Ecto neural progenitor cell (in vitro differentiated cells): ENCODE measurements around the gene FBXL15.
A peak's percentile ranks its signal among the peaks of the same experiment; 100 is the strongest.
"Not testable (repeated sequence)": the region's sequence is repeated elsewhere in the genome, so short reads cannot be mapped to it uniquely, and the experiment has no call there.

Experiments
- DNase-seq: peaks from one replicate; pipeline ENCODE4 v3.0.0-alpha.2; 2018; ENCODE audit warnings: low spot score

The FBXL15 gene

DNA sequence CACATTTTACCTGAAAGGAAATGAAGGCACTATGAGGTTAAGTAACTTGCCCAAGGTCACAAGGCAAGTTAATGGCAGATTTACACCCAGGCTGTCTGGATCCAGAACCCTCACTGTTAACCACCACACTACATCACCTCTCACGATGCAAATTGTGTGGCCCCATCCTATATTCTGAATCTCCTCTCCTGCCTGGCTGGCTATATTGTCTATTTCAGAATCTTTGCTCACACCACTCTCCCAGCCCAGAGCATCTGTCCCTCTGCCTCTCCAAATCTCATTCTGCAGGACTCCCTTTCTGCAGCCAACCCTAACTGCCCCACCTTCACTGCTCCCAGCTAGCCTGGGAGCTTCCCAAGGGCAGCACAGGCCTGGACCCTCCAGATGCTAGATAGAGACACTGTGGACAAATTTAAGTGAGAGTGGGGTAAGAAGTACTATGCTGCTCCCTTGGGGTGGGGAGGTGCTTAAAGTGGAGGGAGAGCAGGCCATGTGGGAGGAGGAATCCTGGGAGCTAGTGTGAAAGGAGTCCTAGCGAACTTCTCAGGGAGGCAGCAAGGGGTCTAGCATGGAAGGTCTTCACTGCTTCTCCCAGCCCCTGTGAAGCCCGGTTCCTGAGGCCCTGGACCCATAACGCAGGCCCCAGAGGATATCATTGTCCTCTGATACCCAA is 11.0 kb downstream of the FBXL15 start:
- DNase-seq, result no peak

GRCh38 chr10:102432162-102432950 is 11.7 kb downstream of the FBXL15 start, which contains the start of gene CUEDC2:
TSS of gene CUEDC2 (minus strand) at chr10:102432574. CDS start at chr10:102425188, 7,386 bp downstream.
- DNase-seq, result peak; percentile 98

DNA sequence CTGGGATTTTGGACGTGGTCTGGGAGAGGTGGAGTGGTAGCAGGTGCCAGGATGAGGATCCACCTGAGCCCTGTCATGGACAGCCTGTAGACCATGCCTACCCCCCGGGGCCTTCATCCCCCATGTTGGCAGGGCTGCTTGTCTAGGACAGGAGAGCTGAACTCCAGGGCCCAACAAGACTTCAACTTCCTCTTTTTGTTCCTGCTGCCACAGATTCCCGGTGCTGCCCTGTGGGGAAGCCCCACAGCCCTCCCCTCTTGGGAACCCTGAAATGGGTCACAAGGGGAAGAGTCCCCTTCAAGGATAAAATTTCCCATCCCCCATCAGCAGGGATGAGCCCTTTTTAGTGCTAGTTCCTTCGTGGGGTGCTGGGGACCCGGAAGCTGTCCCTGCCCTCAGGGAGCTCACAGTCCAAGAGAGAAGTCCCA is 13.0 kb downstream of the FBXL15 start:
- DNase-seq, result peak; percentile 44

GRCh38 chr10:102434394-102435132 is 13.9 kb downstream of the FBXL15 start:
- peak; percentile 41 for DNase-seq

- DNase-seq, result peak; percentile 43
Observed at GRCh38 chr10:102435133-102435497, 14.5 kb downstream of the FBXL15 start.

- peak; percentile 50 for DNase-seq
Observed at GRCh38 chr10:102435529-102436233, 15.0 kb downstream of the FBXL15 start.

GRCh38 chr10:102436312-102436711 is 15.7 kb downstream of the FBXL15 start:
- no peak for DNase-seq

DNA sequence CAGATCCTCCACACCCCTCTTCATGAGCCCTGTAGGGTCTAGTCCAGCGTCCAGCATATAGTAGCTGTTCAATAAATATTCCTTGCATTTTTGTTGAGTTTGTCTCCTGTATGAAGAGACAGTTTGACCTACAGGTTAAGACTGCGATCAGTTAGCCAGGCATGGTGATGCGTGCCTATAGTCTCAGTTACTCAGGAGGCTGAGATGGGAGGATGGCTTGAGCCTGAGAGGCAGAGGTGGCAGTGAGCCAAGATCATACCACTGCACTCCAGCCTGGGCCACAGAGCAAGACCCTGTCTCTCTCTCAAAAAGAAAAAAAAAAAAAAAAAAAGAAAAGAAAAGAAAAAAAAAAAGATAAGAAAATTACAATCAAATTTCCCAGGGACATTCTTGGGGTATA is 16.9 kb downstream of the FBXL15 start:
- no peak for DNase-seq

DNA sequence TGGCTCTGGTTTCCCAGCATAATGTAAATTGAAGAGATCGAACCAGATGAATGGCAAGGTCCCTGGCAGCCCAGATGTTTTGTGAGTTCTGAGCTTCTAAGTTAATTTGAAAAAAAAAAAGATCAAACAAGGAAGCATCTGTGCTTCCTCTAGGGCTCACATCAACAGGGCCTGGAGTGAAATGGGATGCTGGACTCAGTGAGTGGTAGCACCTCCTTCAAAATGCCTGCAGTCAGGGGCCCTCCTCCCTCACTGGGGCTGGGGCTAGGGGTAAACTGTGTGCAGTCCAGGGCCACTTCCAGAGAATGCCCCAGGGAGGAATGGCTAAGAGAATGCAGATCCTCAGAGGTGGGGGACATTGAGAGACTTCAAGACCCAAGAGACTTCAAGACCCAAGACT is 17.7 kb downstream of the FBXL15 start:
- no peak for DNase-seq

DNA sequence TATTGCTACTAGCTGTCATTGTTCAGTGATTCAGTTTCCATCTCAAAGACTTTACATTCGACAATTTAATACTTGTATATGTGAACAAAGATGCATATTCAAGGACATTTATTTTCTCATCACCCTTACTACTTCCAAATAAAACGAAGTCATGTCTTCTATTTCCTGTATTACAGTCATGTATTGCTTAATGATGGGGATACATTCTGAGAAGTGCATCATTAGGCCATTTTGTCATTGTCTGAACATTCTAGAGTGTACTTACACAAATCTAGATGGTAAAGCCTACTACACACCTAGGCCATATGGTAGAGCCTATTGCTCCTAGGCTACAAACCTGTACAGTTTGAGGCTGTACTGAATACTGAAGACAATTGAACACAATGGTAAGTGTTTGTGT is 24.2 kb downstream of the FBXL15 start:
- DNase-seq, result no peak

DNA sequence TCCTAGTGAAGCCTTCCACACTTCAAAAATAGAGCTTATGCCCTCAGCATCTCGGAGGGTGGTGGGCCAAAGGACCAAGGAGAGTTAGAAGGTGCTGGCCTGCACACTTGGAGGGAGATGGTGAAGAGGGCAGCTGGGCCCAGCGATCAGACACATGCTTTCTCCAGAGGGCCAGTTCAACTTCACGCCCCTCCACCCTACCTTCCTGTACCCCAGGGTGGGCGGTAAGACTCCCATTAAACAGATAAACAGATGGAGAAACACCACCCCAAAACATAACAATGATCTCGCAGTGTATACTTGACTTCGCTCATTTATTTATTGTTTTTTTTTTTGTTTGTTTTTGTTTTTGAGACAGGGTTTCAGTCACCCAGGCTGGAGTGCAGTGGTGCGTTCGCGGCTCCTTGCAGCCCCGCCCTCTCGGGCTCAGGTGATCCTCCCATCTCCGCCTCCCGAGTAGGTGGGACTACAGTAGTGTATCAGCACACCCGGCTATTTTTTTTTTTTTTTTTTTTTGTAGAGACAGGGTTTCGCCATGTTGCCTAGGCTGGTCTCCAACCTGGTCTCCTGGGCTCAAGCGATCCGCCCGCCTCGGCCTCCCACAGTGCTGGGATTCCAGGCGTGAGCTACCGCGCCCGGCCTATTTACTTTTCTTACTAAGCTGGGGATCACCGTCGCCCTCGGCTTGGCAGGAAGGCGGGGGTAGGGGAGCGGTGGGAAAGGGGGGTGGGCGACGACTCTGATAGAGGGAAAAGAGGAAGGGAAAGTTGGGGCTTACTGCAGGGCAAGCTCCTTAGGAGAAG is 28.9 kb downstream of the FBXL15 start:
- peak; percentile 67 for DNase-seq

GRCh38 chr10:102450124-102450373 is 29.4 kb downstream of the FBXL15 start:
- no peak for DNase-seq

DNA sequence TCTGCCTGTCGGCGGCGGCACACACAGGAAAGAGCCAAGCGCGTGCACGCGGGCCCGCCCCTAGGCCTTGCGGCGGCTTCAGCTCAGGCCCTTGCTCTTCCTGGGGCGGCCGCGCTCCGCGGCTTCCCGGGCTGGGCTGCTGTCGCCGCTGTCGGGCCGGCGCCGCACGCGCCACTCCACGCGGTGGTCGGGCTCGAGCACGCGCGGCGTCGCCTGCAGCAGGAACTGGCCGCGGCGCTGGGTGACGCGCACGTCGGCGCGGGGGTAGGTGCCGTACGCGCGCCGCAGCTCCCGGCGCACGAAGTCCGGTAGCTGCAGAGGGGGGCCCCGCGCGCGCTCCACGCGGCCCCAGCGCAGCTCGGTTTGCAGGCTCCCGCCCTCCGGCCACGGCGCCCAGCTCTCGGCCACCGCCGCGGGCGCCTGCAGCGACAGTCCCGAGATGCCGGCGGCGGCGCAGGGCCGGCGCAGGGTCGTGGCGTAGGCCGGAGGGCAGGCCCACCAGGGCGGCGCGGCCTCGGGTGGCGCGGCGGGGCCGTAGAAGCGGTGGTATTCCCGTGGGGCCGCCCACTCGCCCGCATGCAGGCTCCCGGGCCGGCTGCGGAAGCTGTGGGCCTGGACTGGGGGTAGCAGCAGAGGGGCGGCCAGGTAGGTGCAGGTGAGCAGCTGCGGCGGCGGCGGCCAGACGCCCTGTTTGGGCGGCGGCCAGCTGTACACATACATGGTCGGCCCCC is 29.9 kb downstream of the FBXL15 start:
- peak; percentile 80 for DNase-seq

DNA sequence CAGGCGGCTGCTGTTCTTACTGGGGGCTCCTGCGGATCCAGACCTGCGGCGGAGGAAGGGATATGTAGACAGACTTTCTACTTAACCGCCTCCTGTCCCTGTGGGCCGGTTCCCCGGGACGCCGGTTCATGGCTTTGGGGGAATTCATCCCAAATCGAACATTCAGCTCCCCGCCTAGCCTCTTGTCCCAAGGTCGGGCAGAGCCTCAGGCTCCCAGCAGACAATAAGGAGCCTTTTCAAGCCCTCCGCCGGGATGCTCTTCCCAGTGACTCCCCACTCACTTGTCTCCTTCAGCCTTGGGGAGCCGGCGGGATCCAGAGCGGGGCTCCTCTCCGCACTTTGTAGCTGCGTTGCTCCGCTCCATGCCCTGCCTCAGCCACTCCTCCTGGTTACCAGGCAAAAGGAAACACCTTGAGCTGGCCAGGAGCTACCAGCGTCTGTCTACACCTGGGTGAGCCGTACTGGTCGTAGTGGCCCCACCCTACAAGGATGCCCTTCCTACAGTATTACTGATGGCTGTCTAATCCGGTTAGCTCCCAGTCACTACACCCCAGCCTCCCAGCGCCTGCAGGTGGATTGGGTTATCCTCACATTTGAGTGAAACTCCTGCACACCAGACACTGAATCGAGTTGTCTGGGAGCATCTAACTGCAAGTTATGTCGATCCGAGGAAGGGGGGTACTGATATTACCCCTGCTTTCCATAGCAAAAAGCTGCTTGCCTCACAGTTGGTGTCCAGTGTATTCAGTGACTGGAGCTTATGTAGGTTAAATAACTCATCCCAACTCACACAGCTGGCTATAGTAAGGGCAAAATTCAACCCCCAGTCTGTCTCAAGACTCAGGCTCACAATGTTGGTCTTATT is 30.7 kb downstream of the FBXL15 start, which contains the start of gene C10orf95:
Gene C10orf95 (minus strand): TSS at position 439 of the 865 bp plus-strand sequence. CDS start 450 bp downstream, outside the sequence.
- no peak for DNase-seq

GRCh38 chr10:102452672-102453340 is 32.2 kb downstream of the FBXL15 start:
- DNase-seq, result no peak

DNA sequence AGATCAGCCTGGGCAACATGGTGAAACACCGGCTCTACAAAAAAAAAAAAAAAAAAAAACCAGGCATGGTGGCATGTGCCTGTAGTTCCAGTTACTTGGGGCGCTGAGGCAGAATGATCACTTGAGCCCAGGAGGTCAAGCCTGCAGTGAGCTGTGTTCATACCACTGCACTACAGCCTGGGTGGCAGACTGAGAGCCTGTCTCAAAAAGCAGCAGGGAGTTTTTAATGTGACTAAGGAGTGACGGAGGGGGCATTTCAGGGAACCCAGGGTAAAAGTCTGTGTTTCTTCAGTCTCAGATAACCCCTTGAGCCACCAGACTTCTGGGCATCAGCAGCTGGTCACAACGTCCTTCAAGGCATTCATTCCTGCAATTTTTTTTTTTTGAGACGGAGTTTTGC is 32.9 kb downstream of the FBXL15 start:
- DNase-seq, result no peak

GRCh38 chr10:102454662-102455487 is 34.2 kb downstream of the FBXL15 start:
- not testable (repeated sequence) for DNase-seq

- no peak for DNase-seq
Observed at GRCh38 chr10:102455893-102456471, 35.3 kb downstream of the FBXL15 start.
